Hematopoietic multipotent progenitor cell treated with erythropoietin and hydrocortisone succinate and interleukin-3 and kit ligand, for 4 days (in vitro differentiated cells): ENCODE results near the gene ITGA8.
"Not testable (repeated sequence)": the region's sequence is repeated elsewhere in the genome, so short reads cannot be mapped to it uniquely, and the experiment has no call there.

Experiments used
- DNase-seq: peaks from one replicate; pipeline ENCODE4 v3.0.0-alpha.2; 2015

ITGA8 gene

DNA sequence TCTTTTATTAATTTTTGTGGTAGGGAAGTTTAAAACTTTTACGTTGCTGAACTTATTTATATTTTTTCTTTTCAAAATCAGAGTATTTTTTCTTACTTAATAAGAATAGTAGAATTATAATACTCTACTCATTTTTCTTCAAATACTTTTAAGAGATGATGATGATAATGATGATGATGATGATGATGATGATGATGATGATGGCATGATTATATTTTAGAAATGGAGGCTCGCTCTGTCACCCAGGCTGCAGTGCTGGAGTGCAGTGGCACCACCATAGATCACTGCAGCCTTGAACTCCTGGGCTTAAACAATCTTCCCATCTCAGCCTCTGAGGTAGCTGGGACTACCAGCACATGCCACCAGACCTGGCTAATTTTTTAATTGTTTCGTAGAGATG is 230.3 kb downstream of the ITGA8 start:
- no peak for DNase-seq

DNA sequence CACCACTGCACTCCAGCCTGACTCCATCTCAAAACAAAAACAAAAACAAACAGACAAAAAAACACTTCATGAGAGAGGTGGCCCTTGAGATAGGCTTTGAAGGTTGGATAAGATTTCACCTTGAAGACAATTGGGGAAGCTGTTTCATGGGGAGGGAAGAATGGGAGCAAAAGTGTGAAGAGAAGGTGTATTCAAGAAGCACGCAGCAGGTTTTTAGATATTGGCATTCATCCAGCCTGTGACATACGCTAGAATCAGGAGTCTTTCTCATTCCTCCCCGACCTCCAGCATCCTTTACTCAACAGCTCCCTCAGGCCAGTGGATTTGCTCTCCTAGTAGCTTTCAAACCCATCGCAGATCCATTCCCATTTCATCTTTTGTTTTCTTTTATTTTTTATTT is 232.3 kb downstream of the ITGA8 start:
- no peak for DNase-seq

DNA sequence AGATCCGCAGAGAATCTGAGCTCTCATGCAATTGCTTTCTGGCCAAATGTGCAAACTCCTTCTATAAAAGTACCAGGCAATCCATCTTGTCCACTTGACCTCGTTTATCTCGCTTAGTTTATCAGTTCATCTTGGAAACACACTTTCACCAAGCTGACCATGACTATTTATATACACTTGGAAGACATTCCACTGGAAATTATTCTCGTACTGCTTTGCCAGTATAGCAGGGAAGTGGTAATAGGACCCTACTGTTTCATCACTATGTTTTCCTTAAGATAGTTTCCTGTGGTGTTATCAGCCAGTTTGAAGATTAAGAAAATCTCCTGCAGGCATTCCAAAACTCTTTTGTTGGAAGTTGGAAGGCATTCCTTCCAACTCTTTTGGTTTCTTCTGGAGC is 233.3 kb downstream of the ITGA8 start:
- DNase-seq: no peak

DNA sequence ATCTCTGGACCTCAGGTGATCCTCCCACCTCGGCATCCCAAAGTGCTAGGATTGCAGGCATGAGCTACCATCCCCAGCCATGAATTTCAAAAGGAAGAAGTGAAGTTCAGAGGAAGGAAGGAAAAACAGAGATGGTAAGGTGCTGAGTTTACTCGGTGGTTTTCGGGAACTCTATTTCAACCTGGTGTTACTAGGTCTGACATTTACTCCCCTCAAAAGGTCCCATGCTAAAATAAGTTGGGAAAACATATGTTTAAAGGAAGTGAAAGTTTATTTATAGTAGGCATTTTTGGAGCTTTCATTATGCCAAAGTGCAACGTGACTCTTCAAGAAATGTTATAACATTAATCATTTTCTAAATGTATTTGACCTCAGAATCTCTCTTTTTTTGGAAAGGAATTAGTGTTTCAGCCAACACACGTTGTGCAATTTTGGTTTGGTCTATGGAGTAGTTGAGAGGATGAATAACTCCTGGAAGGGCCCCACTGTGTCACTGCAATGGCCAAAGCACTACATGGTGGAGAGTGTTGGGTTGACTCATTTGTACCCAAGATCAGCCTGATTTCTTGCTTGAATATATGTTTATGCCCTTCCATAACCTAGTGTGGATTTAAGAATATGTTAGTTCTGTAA is 233.9 kb downstream of the ITGA8 start:
- DNase-seq: no peak

DNA sequence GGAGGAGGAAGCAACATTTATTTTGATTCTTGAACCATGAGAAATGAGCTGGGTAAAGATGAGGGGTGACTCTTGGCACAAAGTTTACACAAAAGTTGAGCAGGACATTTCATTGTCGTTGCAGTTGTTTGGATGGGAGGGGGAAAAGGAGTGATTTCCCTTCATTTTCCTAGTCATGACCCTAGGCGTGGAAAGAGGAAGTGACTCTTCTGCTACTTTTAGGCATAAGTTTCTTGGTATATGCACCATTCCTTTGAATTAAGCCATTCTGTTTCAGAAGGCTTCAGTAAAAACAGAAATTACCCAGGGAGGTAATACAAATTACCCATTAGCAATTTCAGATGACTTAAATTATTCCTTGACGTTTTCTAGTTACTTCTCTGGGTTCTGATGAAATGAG is 234.7 kb downstream of the ITGA8 start:
- DNase-seq: peak; percentile 15

DNA sequence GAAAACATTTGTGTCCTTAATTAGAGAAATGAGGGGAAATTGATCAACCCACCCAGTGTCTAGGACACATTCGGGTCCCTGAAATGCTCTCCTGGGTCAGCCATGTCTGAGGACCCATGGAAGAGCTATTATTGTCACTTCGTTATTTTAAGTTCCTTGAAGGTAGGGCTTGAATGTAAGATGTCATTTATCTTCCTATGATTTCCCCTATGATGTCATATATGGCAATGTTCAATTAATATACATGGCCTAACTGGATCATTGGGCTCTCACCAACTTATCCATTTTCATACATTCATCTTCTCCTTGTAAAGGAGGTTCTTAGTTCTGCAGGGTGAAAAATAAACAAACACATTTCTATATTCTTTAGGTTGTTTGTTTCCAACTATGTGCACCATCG is 235.6 kb downstream of the ITGA8 start:
- no peak for DNase-seq

DNA sequence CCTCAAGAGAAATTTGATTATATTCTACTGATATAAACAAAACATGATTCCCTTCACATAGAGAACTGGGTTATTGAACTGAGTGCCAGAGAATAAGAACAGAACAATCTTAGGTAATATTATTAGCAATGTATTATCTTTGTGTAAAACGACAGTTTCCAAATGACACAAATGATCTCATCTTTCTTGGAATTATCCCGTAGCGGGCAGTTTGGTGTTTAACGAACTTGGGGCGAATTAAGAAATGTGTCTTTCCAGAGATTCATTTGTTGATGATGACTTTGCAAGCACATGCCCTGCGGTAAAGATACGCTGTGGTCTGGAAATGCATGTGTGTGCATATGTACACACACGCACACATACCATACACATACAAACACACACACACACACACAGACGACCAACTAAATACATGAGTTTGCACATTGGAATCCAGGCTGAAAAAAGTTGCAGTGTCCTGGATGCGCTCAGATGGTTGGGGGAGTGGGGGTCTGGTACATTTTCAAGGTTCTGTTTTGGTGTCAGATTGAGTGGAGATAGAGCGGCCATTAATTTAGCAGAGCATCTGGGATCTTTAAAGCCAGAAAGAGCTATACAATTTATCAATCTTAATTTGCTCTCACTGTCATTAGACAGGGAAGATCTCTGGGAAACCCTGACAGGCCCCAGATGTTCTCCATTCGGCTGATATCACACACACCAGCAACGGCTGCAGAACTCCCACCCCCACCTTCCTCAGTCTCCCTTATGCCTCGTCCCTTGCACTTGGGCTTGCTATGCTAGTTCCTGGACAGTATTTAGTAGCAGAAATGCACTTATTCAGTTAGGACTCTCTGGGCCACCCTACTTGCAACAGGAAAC is 236.3 kb downstream of the ITGA8 start:
- no peak for DNase-seq

DNA sequence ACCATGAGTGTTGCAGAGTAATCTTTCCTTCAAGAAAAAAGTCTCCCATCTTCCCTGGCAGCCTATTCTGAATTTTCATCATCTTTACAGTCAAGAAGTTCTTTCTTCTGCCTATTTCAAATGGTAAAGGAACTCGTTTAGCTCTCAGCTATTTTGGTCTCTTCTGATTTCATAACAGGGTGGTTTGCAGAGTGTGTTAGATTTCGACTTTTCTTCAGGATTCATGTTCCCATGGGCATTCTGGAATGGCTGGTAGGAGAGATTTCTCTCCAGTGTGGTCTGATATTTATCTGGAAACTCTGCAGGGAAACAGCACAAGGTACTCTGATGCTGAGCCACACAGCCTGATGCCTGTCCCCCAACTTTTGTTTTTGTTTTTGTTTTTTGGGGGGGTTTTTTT is 237.6 kb downstream of the ITGA8 start:
- DNase-seq: no peak

DNA sequence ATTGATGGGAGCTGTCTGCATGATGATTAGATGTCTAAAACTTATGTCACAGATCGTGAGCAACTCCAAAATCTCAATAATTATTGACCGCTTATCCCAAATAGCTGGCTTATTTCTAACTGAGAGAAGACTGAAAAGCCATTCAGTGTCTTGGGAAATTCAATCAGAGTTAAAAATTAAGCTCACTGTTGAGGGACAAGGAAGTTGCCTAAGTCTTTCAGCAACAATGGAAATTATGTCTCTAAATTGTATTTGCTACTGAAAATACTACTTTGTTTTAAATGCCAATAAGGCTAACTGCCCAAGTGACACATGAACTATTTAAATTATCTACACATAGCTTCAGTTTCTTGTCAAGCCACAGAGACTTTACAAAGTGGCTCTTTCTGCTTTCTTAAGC is 240.8 kb downstream of the ITGA8 start:
- no peak for DNase-seq

DNA sequence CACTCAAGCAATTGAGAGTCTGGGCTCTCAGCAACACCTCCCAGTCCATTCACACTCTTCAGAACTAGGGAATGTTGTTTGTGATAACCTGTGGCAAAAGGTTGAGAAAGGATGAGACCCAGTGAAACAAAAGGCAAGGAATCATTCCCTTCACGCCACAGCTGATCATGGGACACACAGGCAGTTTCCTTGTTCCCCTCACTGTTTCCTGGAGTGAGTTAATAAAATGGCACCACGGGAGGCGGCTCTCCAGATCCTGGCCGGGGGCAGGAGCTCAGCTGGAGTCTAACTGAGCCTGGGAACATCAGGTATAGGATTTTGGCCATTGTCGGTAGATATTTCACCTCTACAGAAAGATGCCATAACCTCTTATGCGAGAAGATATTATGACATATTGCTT is 241.3 kb downstream of the ITGA8 start:
- no peak for DNase-seq

DNA sequence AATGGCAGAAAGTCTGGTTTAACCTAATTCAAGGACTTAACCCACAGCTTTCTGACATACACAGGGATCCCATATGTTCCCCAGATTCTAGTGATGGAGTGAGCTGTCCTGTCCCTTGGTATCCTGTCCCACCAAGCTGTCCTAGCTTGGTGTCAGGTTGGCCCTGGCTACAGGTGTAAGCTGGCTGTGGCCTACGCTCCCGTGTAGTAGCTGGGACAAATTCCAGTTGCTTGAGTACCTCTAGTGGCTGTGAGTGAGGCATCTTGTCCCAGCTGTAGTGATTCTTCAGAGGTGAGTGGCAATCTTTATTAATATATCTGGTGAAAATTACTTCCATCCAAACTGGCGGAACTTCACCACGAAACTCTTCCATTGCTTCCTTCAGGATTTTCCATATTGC is 243.4 kb downstream of the ITGA8 start:
- no peak for DNase-seq

DNA sequence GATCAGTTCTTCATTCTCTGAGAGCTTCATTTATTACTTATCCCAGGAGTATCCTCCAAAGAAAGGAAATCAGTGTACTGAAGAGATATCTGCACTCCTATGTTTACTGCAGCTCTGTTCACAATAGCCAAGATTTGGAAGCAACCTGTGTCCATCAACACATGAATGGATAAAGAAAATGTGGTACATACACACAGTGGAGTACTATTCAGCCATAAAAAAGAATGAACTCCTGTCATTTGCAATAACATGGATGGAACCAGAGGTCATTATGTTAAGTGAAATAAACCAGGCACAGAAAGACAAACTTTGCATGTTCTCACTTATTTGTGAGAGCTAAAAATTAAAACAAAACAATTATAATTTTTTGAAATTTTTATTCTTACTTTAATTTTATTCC is 244.3 kb downstream of the ITGA8 start:
- not testable (repeated sequence) for DNase-seq

DNA sequence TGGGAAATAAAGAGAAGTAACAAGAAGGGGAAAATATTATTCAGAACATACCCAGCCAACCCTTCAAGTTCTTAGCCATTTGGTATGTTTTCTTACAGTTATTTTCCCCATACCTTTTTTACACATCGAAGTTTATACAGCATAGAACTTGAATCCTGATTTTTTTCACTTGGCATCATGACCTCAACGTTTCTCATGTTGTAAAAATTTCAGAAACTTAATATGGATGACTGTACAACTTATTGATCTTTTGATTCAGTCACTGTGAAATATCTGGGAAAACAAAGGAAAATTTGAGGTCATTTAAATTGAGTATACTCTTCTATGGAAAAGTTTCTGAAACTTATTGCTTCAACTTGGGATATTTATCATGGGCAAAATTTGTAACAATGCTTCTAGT is 245.1 kb downstream of the ITGA8 start:
- DNase-seq: no peak

DNA sequence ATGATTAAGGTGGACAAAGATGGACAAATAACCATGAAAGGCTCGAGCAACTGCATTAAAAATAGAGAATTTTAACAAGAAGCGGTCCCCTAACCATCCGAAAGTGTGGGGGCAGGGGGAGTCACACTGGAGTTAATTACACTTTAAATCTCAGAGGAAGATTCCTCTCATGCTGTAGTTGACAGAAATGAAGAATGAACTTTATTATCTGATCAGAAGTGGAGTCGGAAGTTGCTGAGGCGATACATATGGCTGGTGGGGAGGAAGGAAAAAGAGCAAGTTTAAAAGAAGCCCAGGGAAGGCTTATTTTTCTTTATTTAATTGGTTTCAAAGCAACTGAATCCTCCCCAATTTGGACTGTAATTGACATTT is 246.3 kb downstream of the ITGA8 start:
- no peak for DNase-seq

DNA sequence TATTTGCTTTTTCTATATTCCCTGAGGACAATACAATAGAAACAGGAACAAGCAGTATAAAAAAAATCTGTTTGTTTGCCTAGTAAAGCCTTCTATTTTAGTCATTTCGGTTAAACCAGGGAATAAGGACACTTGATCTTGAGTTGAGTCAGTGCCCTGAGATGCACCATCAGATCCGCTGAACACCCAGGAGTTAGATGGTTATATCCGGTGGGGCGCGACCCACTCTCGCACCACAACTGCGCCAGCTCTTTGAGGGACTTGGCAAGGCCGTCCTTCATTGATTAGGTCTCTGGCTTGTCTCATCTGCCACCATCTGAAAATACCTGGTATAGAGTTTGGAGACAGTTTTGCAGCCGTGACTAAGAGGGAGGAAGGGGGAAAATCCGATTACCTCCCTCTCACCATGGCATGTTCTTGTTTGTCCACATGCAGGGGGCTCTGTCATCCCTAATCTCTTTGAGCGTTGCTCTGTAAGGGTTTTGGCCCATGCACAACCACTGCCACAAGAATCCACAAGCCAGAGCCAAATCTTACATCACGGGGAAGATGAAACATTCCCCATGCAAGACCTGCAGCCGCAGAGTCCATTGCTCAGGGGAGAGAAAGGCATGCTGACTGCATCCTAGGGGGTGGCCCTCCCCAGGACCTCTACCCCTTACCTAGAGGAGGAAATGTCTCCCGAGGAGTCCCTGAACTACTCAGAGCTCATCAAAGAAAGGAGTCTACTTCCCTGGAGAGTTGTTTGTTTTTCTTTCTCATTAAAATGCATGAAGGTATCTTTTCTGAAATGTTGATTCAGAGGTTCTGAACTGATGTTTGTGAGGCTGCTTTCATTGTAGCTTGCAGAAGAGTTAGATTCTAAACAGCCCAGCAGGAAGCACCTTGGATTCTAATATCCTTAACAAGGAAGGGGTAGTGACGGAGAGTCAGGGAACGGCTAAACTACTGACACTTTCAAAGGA is 247.0 kb downstream of the ITGA8 start:
- DNase-seq: no peak

DNA sequence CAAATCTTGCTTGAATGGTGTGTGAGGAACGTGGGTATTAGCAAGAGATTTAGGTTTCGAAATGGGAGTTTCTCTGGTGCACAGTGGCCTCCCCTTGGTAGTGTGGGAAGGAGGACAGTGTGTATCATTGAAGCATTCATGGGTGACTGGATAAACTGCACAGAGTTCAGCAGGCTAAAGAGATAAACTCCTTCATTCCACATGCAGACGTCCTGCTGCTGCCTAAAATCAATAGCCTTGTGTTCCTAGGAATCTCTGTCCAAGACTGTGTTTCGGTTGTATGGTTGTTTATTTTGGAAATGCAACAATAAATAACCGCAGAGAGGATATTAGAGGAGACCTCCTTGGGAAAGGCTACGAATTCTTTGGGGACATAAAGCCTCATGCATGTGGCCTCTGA is 247.7 kb downstream of the ITGA8 start:
- DNase-seq: no peak

DNA sequence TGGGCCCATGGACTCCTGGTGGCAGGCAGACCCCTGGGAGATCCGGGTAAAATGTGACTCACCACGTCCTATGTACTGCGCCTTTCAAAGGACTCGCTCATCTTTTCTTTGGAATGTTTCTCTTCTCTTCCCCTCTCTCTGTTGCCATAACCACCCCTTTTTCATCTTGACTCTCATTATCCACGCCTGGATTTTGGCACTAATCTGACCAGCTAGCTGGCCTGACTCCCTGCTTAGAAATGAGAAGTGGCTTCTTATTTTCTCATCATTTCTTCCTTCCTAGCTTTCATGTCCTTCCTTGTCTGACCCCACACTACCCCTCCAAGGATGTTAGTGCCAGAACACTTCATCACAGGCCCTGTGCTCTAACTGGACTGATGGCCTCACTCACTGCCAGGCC is 250.6 kb downstream of the ITGA8 start:
- DNase-seq: no peak

DNA sequence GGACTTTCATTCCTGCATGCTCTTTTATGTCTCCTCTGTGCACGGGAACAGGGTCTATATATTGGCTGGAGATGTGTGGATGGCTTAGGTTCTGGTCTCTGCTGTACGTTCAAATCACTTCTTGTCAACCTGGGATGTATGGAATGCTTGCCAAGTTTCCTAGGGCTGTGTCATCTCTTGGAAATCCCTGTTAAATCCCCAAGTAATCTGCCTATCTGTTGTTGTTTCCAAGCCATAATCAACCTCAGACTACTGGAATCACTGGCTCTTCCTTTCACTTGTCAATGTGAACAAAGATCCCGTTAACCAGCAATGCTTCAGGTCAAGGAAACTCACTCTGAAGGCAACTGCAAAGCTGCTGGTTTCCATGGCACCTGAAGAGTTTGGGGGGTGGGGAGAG is 255.3 kb downstream of the ITGA8 start:
- DNase-seq: no peak
